SJCRH30 (cell line): ENCODE data around the gene SLC25A21. TPM values are rescaled to one million over a fixed set of nuclear protein-coding genes. Genes with fewer than 3 reads are reported as not detected.
A peak's percentile ranks its signal among the peaks of the same experiment; 100 is the strongest.

Experiments
- DNase-seq, 2 experiments: peaks; one replicate each; pipeline ENCODE4 v3.0.0-alpha.2; 2015 to 2020
- H3K27ac ChIP-seq: fragments of 250-450 bp; sonication (Bioruptor Pico); 2 replicates; pipeline ENCODE4 v1.5.1; 2020; ENCODE audit warnings: mild to moderate bottlenecking, moderate library complexity
- H3K27me3 ChIP-seq: fragments of 250-450 bp; sonication (Bioruptor Pico); 2 replicates; pipeline ENCODE4 v1.5.1; 2020; ENCODE audit warnings: mild to moderate bottlenecking, moderate library complexity
- H3K36me3 ChIP-seq: fragments of 250-450 bp; sonication (Bioruptor Pico); 2 replicates; pipeline ENCODE4 v1.5.1; 2020; ENCODE audit warnings: mild to moderate bottlenecking, moderate library complexity
- H3K4me1 ChIP-seq: fragments of 250-450 bp; sonication (Bioruptor Pico); 2 replicates; pipeline ENCODE4 v1.5.1; 2020; ENCODE audit warnings: mild to moderate bottlenecking, moderate library complexity
- H3K4me3 ChIP-seq: fragments of 250-450 bp; sonication (Bioruptor Pico); 2 replicates; pipeline ENCODE4 v1.5.1; 2020; ENCODE audit warnings: mild to moderate bottlenecking, moderate library complexity
- H3K9me3 ChIP-seq: fragments of 250-450 bp; sonication (Bioruptor Pico); replicated peaks from 2 replicates; pipeline ENCODE4 v1.5.1; 2020; ENCODE audit warnings: mild to moderate bottlenecking, moderate library complexity
- total RNA-seq: library from RNA; depleted of rRNA; stranded (reverse); fragments of >200 nt; shearing (Covaris generic); gene quantifications from 2 replicates; pipeline ENCODE4 v1.2.3, GENCODE V29; 2014

The SLC25A21 gene
- total RNA-seq, 1 experiment from 2014 or later, result 0.45 TPM

DNA sequence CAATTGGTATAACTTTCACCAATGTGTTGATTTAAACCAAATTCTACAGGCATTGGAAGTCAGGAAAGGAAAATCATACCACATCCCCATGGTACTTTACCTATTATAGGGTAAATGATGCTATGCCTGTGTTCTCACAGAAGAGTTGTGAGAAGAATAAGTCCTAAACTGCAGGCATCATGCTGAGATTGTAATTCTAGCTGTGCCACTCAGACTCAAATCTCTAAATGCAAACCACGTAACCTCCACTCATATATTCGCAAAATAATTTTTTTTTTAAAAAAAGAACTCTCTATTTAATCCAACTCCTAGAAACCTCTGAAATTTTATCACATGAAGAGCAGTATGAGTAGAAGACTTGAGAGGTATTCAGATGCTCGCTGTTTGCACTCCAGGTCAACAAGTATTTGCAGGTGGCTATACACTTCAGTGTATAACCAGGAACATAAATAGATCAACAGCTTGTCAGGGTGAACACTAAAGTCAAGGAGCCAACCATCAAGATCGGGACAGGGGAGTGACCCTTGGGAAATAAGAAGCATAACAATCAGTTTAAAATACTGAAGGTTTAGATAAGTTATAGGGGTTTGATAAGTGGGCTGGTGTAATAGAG is 110.1 kb downstream of the SLC25A21 start:
- H3K27me3 ChIP-seq, result no peaks in the 10 kb centered on the region
- no peak overlapping the region for H3K4me3 ChIP-seq
- H3K4me1 ChIP-seq, result no peaks in the 10 kb centered on the region
- no peak overlapping the region for H3K27ac ChIP-seq
- H3K9me3 ChIP-seq, result no peaks in the 10 kb centered on the region
- no peaks in the 10 kb centered on the region for H3K36me3 ChIP-seq
- DNase-seq, result no peak

DNA sequence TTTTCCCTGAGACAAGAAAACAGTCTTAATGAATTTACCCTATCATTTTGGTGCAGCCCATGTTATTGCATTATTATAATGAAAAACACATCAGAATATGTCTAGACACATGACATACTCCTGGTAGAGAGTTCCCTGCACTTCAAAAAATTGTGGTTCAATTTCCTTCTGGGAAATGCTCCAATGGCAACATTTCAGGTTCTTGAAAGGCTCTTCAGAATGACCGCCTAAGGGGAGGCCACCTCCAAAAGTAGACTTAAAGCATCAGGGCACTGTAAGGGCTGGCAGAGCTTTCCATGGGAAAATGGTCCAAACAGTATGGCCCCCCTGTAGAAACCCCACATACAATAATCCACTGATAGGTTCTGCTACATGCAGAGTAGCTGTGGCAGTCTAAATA is 110.7 kb downstream of the SLC25A21 start:
- no peak for DNase-seq
- no peaks in the 10 kb centered on the region for H3K27me3 ChIP-seq
- H3K27ac ChIP-seq, result no peak overlapping the region
- no peaks in the 10 kb centered on the region for H3K9me3 ChIP-seq
- no peaks in the 10 kb centered on the region for H3K4me1 ChIP-seq
- no peaks in the 10 kb centered on the region for H3K36me3 ChIP-seq
- no peak overlapping the region for H3K4me3 ChIP-seq

DNA sequence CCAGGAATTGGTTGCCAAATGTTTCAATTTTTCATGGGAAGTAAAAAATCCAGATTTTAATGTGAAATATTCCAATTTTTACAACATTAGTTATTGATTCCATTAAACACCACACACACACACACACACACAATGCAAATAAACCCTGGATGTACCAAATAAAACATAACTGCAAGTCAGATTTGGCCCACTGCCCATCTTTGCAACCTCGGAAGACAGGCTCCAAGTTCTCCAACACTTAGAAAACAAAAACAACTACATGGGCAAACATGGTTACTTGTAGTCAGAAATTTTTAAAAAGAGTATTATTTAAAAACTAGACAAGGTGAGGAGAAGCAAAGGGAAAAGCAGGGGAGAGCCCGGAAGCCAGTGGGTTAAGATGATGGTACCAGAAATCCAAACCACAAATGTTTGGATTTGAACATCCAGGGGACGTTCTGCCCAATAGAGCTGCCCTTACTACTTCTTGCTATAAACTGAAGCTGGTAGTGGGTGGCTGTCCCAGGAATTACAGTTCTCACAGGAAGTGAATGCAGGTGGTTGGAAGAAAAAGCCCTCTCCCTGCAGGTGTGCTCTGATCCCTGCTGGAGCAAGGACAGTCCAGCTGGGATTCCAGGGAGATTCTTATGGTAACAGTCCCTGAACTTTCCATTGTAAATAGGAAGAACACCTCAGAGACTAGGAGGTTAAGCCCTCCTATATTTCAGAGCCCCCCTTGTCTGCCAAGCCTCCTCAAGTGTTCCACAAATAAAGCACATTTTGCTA is 111.7 kb downstream of the SLC25A21 start:
- H3K9me3 ChIP-seq, result no peaks in the 10 kb centered on the region
- H3K36me3 ChIP-seq, result no peaks in the 10 kb centered on the region
- no peaks in the 10 kb centered on the region for H3K4me1 ChIP-seq
- DNase-seq, result no peak
- no peak overlapping the region for H3K27ac ChIP-seq
- no peak overlapping the region for H3K4me3 ChIP-seq
- no peaks in the 10 kb centered on the region for H3K27me3 ChIP-seq

- Histone ChIP-seq H3K4me1 (no peaks in the 10 kb centered on the region), H3K9me3 (0 out of 2 replicates have a peak, but pooled peaks cover 5% of the 10 kb centered on the region), H3K4me3 (no peak overlapping the region), H3K36me3 (no peaks in the 10 kb centered on the region), H3K27me3 (no peaks in the 10 kb centered on the region), H3K27ac (no peak overlapping the region)
- no peak for DNase-seq
Measured at GRCh38 chr14:37057776-37058175, 114.6 kb downstream of the SLC25A21 start.

- Histone ChIP-seq H3K27me3 (no peaks in the 10 kb centered on the region), H3K9me3 (0 out of 2 replicates have a peak, but pooled peaks cover 5% of the 10 kb centered on the region), H3K4me1 (no peaks in the 10 kb centered on the region), H3K27ac (no peak overlapping the region), H3K4me3 (no peak overlapping the region), H3K36me3 (no peaks in the 10 kb centered on the region)
- DNase-seq, result peak in 1 of 2 experiments; percentile 14
Measured at GRCh38 chr14:37056473-37056872, 115.9 kb downstream of the SLC25A21 start.

DNA sequence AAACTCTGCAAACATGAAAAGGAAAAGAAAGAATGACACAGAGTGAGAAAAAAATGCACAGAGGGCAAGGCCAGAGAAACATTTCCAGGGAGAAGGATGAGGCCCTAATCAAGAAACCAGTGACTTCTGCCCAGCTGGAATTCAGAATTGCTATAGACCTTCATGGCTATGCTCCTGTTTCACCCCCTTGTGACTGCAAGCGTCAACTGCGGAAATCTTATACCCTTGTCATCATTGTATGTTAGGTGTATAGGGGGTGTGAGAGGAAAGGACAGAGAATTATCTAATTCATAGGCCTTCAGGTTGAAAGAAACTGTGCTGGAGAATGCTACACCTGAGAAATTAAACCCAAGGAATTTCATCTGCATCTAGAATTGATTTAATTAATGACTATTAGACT is 117.5 kb downstream of the SLC25A21 start:
- H3K4me1 ChIP-seq, result no peaks in the 10 kb centered on the region
- DNase-seq, result no peak
- no peaks in the 10 kb centered on the region for H3K36me3 ChIP-seq
- H3K4me3 ChIP-seq, result no peak overlapping the region
- H3K27ac ChIP-seq, result no peak overlapping the region
- H3K9me3 ChIP-seq, result 0 out of 2 replicates have a peak, but pooled peaks cover 5% of the 10 kb centered on the region
- H3K27me3 ChIP-seq, result no peaks in the 10 kb centered on the region

- 0 out of 2 replicates have a peak, but pooled peaks cover 5% of the 10 kb centered on the region for H3K9me3 ChIP-seq
- DNase-seq, result no peak
- no peak overlapping the region for H3K27ac ChIP-seq
Measured at GRCh38 chr14:37054144-37054543, 118.3 kb downstream of the SLC25A21 start.

DNA sequence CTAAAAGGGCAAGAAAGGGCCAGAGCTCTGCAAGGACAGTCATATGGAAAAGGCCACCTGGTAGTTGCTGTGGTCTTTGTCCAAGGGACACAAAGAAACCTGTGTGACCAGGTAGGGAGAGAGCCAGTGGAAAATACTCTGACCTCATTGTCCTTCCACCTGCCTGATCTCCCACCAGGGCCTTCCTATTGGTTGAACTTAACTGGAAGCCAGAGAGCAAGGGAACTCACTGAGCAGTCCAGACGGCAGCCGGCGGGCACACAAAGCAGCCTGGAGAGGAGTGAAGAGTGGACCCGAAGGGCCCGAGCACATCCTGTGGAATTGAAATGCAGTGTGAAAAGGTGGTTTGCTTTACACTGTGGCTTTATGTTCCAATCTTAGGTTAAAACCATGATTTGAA is 120.7 kb downstream of the SLC25A21 start:
- H3K27me3 ChIP-seq, result no peaks in the 10 kb centered on the region
- H3K4me1 ChIP-seq, result peaks cover 5% of the 10 kb centered on the region; the same call in 1 of the 2 replicates
- 0 out of 2 replicates have a peak, but pooled peaks cover 5% of the 10 kb centered on the region for H3K9me3 ChIP-seq
- no peak for DNase-seq
- no peak overlapping the region for H3K27ac ChIP-seq
- no peaks in the 10 kb centered on the region for H3K36me3 ChIP-seq
- H3K4me3 ChIP-seq, result no peak overlapping the region

More at GRCh38 chr14:37054144-37054543, 118.3 kb downstream of the SLC25A21 start:
- Histone ChIP-seq H3K4me3 (no peak overlapping the region), H3K4me1 (no peaks in the 10 kb centered on the region), H3K36me3 (no peaks in the 10 kb centered on the region), H3K27me3 (no peaks in the 10 kb centered on the region)

GRCh38 chr14:37051153-37051552 is 121.3 kb downstream of the SLC25A21 start:
- H3K27me3 ChIP-seq, result no peaks in the 10 kb centered on the region
- 0 out of 2 replicates have a peak, but pooled peaks cover 5% of the 10 kb centered on the region for H3K9me3 ChIP-seq
- no peak overlapping the region for H3K4me3 ChIP-seq
- no peak for DNase-seq
- H3K36me3 ChIP-seq, result no peaks in the 10 kb centered on the region
- H3K4me1 ChIP-seq, result peaks cover 9% of the 10 kb centered on the region
- H3K27ac ChIP-seq, result no peak overlapping the region

DNA sequence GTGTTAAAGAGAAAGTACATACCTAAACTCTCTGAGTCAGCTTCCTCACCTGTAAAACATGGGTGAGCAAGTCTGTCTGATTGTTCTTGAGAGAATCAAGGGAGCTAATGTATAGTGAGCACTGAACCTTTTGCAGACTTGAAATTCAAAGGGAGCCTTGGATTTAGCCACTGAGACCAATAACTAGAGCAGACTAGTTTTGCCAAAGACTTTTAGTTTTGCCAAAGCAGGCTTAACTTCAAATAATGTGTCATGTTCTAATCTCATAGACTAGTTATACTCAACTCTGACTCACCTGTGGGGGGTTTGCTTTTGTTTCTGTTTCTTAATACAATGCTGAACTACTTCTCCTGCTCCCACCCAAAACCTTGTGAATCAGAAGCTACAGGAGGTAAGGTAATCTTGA is 123.7 kb downstream of the SLC25A21 start:
- no peak overlapping the region for H3K27ac ChIP-seq
- DNase-seq, result no peak
- H3K4me1 ChIP-seq, result peaks cover 9% of the 10 kb centered on the region
- no peaks in the 10 kb centered on the region for H3K27me3 ChIP-seq
- H3K9me3 ChIP-seq, result no peaks in the 10 kb centered on the region
- H3K36me3 ChIP-seq, result no peaks in the 10 kb centered on the region
- H3K4me3 ChIP-seq, result no peak overlapping the region

DNA sequence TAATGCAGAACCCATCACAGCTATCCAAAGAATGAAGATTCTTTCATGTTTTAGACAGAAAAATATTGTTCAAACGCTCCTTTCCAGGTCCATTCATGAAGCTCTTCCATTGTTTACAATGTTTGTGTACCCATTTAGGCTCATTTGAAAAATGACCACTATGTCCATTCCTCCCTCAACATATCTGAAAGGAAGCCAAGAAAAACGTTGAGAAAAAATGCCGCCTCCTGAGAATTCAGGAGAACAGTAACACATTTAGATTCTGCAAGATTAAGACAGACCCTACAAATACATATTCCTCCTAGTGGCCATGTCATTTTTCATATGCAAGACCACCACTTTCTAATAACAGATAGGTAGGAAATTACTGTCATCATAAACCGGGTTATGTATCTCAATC is 124.4 kb downstream of the SLC25A21 start:
- DNase-seq, result no peak
- no peaks in the 10 kb centered on the region for H3K27me3 ChIP-seq
- no peak overlapping the region for H3K27ac ChIP-seq
- H3K36me3 ChIP-seq, result no peaks in the 10 kb centered on the region
- H3K4me3 ChIP-seq, result no peak overlapping the region
- H3K4me1 ChIP-seq, result peaks cover 9% of the 10 kb centered on the region
- H3K9me3 ChIP-seq, result no peaks in the 10 kb centered on the region

DNA sequence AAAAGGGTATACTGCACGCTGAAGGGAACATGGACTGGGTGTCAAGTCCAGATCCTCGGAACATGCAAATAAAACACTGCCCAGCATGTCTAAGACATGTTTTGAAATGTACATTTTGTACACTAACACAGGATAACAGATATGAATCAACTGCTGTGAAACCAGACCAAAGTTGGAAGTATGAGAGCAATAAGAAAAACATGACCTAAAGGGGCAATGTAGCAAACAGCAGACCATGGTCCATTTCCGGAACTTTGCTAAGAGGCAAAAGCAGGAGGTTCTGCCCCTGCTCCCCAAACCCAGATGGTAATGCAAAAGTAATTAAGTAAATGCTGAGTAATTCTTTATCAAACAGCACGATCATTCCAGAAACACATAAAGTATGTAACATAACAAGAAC is 125.2 kb downstream of the SLC25A21 start:
- DNase-seq, result no peak
- no peak overlapping the region for H3K27ac ChIP-seq

DNA sequence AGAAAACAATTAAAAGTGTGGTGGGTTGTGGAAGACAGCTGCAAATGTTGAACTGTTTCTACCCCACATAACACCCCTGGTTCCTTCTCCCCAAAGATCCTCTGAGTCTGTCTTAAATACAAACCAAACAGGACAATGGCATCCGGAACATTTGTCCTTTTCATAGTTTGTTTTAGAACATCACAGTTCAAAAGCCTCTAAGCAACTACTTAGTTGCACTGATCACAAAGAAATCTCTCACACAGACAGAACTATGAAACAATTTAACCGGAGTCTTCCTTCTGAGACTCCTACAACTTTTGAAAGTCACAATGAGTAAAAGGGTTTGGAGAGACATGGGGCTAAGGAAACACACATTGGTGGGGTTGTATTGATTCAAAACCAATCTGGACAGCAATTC is 125.6 kb downstream of the SLC25A21 start:
- Histone ChIP-seq H3K36me3 (no peaks in the 10 kb centered on the region), H3K4me1 (peaks cover 9% of the 10 kb centered on the region), H3K9me3 (no peaks in the 10 kb centered on the region), H3K4me3 (no peak overlapping the region), H3K27me3 (no peaks in the 10 kb centered on the region), H3K27ac (no peak overlapping the region)
- DNase-seq, result no peak

More for the DNA sequence above, 125.2 kb downstream of the SLC25A21 start:
- no peak overlapping the region for H3K4me3 ChIP-seq
- H3K9me3 ChIP-seq, result no peaks in the 10 kb centered on the region
- H3K36me3 ChIP-seq, result no peaks in the 10 kb centered on the region
- no peaks in the 10 kb centered on the region for H3K27me3 ChIP-seq
- H3K4me1 ChIP-seq, result peaks cover 9% of the 10 kb centered on the region

DNA sequence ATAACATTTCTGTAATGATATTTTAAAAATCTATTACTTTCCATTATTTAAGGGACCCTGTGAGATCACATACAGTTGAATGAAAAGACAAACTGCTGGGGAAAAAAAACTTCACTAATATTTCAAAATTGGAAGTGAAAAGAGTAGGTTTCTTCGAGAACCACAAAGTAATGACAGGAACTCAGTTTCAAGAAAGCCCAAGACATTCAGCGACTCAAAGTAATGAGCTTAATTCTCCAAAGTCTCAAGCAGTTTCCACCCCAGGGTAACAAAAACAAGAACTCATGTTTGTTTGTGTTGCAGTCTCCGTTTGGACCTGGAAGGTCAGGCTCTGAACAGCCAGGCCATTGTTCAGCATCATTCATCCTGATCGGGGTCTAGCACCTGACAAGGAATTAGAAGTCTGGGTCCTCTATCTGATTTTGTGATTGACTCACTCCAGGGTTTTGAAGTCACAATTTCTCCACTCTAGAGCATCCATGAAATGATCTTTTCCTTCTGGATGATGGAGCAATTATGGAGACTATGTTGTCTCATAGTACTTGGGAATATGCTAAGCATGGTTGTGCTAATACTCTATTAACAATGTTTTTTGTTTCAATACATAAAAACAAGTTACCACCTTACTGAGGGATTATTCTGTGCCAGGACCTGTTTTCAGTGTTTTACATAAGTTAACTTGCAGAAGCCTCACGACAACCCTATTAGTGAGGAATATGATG is 126.9 kb downstream of the SLC25A21 start:
- no peak for DNase-seq
- no peaks in the 10 kb centered on the region for H3K9me3 ChIP-seq
- H3K4me1 ChIP-seq, result peaks cover 9% of the 10 kb centered on the region
- H3K4me3 ChIP-seq, result no peak overlapping the region
- no peaks in the 10 kb centered on the region for H3K36me3 ChIP-seq
- no peak overlapping the region for H3K27ac ChIP-seq
- H3K27me3 ChIP-seq, result no peaks in the 10 kb centered on the region
